HG02884 (cell line): ENCODE results near the gene BABAM1.
A peak's percentile ranks its signal among the peaks of the same experiment; 100 is the strongest.

Experiments used
- ATAC-seq: cut with Tn5 transposase; IDR thresholded peaks from one replicate; pipeline ENCODE4 v1.9.1; 2021; ENCODE audit warnings: mild to moderate bottlenecking, moderate library complexity; ENCODE audit not compliant: unreplicated experiment

BABAM1 gene

DNA sequence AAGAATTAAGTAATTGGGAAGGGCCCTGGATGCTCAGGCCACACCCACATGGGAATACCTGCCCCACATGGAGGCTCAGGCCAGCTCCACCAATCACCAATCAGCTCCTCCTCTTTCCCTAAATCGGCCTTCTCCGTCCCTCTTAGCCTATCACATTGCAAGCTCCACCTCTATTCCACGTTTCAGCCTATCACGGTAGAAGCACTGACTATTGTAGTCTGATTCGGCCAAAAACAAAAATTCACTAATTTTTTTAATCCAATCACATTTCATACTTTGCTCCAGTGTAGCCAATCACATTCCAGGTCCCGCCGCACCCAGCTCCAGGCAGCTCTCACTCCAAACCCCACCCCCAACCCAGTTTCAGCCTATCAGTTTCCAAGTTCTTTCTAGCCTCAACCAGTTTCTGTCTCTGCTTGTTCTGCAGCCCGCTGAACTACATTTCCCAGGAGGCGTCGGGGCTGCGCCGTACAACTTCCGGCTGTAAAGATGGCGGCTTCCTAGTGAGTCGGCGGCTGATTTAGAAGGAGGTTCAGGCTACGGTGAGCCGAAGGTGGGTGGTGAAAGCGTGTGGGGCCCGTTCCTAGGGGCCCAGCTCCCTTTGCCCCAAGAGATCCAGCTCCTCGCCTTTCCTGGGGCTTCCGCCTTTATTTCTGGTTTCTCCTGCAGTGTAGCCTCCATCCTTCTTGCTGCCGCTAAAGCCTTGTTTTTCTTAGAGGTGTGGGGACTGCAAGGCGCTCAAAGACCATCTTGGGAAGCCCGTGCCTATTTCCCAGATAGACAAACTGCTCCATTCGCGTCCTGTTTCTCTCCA is at the start of gene BABAM1:
TSS of gene BABAM1 (plus strand) at position 469 of the 814 bp plus-strand sequence. CDS start 1,364 bp downstream, outside the sequence.
- peak; percentile 91 for ATAC-seq

DNA sequence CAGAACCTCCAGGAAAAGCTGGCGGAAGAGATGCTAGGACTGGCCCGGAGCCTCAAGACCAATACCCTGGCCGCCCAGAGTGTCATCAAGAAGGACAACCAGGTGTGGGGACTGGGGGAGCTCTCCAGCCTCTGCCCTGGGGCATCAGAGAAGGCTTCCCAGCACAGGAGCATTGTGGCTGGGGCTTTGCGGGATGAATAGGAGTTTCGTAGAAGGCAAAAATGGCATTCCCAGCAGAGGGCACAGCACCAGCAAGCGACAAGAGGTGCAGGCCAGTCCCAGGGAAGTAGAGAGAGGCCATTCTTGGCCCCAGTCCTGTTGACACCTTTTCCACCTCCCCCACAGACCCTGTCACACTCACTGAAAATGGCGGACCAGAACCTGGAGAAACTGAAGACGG is 48.0 kb upstream of the BABAM1 start:
- no peak for ATAC-seq

DNA sequence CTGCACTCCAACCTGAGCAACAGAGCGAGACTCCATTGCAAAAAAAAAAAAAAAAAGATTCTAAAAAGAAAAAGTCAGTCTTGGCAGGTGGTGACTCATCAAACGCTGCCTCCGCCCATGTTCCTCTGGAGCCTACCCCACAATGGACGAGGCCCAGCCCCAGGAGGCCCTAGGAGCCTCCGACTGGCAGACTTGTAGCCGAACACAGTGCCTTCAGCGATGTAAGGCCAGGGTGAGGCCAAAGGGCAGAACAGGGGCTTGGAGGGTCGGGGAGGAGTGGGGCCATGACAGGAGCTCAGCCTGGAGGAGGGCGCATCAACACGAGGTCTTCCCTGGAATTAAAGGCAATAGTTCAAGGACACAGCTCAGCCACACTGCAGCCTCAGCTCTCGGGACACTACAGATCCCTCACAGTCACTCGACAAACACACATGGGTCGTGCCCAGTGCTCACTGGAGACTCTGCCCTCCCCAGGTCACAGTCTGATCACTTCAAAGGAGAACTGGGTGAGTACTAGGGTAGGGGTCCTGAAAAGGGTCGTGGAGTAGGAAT is 47.0 kb upstream of the BABAM1 start:
- no peak for ATAC-seq

DNA sequence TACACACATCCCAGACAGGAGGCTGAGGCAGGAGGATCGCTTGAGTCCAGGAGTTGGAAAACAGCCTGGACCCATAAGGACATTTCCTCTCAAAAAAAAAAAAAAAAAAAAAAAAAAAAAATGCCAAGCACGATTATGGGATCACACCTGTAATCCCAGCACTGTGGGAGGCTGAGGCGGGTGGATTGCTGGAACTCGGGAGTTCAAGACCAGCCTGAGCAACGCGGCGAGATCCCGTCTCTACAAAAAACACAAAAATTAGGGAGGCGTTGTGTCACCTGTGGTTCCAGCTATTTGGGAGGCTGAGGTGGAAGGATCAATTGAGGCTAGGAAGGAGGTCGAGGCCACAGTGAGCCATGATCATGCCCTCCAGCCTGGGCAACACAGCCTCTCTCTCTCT is 42.2 kb upstream of the BABAM1 start:
- ATAC-seq, result no peak

DNA sequence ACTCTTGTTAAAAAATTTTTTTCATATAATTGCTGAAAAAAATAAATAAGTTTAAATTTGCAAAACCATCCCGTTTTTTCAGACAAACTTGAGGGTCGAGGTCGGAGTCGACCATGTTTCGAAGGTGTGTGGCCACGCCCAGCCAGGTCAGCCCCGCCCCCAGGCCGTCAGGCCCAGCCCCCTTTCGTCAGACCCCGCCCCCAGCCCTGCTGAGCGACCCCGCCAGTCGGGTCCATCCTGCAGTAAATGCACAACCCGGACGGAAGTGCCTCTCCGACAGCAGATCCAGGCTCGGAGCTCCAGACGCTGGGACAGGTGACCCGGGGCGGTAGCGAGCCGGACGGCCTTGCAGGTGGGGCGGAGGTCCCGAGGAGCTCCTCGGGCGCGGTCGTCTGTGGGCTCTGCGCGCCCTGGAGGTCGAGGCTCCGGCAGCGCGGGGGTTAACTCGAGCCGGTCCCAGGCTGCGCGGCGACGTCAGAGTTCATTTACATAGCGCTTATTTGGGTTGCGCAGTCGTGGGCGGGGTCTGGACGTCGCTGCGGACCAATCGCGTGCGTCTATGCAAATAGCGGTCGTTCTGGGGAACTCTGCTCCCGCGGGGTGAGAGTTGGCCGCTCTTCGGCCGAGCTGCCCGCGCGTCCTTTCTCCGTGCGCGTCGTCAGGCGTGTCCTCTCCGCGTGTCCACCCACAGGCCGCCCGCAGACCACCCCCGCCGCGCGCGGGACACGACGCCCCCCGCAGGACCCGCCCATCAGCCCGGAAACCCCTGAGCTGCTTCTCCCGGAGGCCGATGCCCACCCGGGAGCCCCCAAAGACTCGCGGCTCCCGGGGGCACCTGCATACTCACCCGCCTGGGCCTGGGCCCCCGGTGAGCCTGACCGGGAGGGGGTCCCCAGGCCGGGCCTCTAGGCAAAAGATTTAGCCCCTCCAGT is 41.0 kb upstream of the BABAM1 start, which contains the start of gene OCEL1:
TSS of gene OCEL1 (plus strand) at position 225 of the 932 bp plus-strand sequence. CDS start at position 247, 22 bp downstream.
- peak; percentile 81 for ATAC-seq

DNA sequence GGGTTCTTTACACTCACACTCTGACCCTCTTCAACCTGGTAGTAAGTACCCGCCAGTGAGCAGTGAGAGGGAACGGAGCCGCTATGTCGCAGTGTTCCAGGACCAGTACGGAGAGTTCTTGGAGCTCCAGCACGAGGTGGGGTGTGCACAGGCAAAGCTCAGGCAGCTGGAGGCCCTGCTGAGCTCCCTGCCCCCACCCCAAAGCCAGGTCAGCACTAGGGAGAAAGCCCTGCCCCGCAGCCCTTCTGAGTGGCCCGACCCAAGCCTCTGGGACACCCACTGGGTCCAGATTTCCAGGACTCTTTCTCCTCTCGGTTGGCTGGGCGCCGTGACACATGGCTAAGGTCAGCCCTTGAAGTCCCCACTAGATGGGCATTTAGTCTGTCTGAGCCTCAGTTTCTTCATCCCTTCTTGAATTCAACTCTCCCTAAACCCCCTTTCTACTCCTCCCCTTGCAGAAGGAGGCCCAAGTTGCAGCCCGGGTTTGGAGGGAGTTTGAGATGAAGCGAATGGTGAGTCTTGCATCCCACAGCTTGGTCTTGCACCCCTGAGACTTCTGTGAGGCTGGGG is 39.4 kb upstream of the BABAM1 start:
- no peak for ATAC-seq

DNA sequence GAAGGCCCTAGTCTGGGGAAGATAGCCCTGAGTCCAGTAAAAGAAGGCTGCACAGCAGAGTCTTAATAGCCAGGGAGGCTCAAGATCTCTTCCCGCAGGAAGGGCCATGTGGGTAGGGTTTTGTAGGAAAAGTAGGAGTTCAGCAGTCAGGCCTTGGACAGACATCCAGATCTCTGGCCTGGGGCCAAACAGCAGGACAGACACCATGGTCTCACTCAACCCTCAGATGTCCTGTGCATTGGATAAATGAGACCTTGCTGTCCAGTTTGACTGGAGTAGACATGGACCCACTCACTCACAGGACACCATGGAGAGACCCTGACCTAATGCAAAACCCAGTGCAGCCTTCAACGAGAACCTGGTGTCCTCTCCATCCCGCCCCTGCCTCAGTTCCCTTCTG is 37.4 kb upstream of the BABAM1 start:
- no peak for ATAC-seq

DNA sequence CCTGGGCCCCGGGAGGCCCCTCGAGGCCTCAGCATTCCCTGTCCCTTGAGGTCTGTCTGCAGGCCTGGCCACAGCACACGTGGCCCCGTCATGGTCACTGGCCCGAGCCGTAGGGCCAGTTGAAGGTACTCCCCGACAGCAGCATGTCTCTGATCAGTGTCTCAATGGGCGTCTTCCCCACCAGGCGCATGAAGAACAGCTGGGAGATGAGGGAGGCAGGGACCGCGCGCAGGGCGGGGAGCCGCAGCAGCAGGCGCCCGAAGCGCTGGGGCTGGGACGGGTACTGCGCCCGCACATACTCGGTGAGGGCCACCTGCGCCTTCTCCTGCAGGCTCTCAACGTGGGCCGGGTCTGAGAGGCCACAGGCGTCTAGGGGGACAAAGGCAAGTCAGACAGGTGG is 35.0 kb upstream of the BABAM1 start:
- no peak for ATAC-seq

DNA sequence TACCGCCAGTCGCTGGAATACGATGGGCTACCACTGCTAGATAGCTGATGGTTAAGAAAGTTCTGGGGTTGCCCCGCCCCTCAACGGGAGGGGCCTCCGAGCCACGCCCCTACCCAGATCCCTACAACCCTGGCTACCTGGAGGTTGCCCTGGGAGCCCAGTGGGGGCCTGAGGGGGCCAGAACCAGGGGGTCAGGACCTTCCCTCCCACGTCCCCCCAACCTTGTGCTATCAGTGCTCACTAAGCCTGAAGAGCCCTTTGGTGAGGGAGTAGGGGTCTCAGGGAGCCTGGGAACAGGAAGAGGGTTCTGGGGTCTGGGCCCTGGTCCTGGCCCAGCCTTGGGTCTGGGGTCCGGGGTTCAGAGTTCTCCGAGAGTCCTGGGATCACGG is 32.3 kb upstream of the BABAM1 start:
- ATAC-seq, result no peak

DNA sequence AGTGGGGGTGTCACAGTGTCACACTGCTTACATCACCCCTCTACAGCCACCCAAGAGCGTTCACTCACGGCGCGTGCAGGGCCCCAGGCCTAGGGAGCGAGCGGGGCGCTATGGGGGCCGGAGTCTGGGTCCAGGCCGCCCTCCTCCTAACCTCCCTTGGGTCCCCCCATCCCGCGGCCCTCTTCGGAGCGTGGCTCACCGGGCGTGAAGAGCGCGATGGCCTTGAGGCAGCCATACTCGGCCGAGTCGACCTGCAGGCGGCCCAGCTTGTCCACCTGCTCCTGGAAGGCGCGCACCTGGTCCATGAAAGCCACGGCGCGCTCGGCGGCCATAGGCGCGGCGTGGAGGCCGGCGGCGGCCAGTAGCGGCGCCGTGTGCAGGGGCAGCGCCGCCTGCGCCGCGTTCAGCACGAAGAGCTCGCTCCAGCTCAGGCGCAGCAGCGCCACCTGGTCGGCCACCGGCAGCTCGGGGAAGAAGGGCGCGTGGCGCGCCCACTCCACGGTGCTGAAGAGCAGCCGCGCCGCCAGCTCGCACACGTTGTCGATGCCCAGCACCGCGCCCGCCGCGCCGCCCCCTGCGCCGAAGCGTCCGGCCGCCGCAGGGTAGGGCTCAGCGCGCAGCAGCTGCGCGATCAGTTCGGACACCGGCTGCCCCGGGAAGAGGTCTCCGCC is 31.8 kb upstream of the BABAM1 start:
- ATAC-seq, result no peak

DNA sequence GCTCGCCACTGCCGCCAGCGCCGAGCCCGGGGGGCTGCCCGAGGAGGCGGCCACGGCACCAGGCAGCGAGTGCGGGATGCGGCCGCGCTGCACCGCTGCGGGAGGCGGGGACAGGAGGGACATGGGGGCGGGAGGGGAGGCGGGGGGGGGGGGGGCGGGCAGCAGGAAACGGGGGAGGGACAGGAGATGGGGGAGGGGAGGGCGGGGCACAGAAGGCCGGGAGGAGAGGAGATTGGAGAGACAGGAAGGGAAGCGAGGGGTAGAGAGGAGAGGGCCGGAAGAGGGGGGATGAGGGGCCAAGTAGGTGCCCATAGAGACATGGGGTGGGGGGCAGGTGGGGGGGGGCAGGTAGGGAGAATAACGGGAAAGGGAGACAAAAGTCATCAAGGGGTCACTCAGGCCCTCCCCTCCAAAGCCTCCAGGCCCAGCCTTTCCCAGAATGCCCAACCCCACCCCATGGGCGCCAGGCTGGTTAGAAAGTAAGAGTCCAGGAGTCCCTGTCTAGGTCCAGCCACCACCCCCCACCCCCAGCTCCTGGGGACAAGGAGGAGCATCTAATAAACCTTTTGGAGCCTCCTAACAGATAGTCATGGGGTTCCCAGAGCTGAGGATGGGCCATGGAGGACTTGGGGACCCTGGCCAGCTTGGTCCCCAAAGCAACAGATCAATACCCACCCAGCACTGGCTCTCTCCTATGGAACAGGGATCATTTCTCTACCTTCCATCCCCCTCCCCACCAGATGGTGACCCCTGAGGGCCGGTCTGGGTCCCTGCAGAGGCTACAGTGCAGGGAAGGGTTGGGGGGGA is 31.1 kb upstream of the BABAM1 start:
- no peak for ATAC-seq

DNA sequence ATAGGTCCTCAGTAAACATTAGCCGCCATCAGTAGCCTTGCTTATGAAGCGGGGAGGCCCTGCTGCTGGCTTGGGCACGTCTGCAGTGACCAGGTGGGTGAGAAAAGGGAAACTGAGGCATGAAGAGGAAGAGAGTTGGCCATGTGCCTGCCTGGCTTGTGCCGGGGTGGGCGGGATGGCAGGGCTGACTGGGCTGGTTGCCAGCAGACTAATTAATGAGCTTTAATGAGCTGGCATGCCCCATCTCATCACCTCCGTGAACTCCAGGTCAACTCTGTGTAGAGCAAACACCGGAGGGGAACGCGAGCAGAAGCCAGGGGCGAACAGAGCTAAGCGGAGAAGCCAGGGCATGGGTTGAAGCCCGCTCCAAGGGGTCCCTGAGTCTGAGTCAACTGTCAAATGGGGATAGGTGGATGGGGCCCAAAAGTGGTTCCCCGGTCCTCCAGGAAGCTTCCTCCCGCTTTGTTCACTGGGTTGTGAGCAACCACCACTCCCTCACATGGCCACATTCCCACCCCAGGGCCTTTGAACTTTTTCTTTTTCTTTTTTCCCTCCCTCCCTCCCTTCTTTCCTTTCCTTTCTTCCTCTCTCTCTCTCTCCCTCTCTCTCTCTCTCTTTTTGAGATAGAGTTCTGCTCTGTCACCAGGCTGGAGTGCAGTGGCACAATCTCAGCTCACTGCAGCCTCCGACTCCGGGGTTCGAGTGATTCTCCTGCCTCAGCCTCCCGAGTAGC is 30.3 kb upstream of the BABAM1 start:
- ATAC-seq, result no peak

DNA sequence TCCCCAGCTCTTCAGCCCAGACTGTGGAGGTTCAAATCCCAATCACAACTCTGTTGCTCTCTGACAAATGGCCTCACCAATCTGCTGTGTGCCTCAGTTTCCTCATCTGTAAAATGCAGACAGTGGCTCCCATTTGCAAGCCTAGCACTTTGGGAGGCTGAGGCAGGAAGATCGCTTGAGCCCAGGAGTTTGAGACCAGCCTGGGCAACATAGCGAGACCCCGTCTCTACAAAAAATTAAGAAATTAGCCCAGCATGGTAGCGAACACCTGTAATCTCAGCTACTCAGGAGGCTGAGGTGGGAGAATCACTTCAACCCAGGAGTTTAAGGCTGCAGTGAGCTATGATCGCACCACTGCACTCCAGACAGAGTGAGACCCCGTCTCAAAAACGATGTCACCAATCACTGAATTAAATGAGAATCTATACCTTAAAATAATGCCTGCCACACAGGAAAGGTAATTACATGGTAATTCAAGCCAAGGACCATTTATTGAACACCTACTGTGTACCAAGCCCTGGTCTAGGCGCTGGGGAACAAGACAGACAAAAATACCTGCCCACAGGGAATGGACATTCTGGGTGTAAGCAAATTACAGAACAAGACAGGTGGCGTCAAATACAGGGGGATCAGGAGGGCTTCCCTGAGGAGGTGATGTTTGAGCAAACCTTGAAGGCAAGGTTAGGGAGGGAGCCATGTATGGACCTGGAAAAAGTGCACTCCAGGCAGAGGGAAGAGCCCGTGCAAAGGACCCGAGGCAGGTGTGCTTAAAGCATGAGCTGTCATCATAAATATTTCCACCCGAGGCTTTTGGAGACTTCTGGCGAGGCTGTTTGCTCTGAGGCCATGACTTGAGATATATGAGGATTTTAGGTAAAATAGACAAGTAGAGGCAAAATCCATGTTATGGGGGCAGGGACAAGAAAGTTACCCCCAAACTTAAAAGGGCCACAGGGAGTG is 29.2 kb upstream of the BABAM1 start:
- ATAC-seq, result no peak

DNA sequence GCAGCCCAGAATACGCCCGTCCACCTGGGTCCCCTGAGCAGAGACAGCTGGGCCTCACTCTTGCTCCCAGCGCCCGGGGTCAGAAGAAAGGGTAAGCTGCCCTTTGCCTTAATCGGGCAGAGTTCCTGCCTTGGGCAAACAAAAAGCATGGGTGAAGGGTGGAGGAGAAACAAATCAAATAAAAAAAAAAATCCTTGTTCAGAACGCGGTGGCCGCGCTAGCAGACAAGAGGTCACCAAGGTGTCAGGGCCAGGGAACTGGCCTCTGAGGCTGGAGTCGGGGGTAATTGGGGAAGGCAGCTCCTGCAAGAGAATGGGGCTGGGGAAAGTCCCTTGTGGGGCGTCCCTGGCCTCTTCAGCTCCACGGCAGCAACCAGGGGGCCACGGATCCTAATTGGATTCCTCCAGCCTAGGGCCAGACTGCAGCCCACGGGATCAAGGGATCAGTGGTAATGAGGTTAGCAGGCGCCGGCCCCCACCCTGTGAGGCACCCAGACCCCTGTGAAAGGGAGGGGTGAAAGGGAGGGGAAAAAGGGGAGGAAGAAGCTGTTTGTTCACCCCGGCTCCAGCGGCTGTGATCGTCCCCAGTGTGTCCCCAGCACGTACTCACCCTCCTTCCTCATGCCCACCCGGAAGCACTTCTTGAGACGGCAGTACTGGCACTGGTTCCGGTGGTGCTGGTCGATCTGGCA is 27.0 kb upstream of the BABAM1 start:
- no peak for ATAC-seq

DNA sequence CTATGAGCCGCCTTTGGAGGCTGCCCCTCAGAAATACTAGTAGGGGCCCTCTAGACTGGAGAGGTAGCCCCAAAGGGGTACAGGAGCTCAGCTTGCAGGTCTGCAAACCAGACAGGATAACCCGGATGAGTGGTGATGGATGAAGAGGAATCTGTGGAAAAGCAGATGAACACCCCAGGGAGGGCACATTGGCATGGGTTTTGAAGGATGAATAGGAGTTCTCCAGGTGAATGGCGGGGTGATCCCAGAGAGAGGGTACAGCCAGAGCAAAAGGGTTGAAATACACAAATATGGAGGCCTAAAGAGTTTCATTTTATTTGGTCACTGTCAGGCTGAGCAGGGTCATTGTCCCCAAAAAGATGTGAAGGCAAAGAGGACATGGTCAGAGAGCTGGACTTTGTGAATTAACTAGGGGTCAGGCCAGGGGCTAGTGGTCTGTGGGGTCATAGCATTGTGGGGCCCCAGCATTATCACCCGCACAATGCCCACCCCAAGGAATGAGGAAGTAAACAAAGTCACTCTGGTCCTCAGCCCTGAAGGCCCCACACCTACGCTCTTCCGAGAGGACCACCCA is 26.3 kb upstream of the BABAM1 start:
- no peak for ATAC-seq

DNA sequence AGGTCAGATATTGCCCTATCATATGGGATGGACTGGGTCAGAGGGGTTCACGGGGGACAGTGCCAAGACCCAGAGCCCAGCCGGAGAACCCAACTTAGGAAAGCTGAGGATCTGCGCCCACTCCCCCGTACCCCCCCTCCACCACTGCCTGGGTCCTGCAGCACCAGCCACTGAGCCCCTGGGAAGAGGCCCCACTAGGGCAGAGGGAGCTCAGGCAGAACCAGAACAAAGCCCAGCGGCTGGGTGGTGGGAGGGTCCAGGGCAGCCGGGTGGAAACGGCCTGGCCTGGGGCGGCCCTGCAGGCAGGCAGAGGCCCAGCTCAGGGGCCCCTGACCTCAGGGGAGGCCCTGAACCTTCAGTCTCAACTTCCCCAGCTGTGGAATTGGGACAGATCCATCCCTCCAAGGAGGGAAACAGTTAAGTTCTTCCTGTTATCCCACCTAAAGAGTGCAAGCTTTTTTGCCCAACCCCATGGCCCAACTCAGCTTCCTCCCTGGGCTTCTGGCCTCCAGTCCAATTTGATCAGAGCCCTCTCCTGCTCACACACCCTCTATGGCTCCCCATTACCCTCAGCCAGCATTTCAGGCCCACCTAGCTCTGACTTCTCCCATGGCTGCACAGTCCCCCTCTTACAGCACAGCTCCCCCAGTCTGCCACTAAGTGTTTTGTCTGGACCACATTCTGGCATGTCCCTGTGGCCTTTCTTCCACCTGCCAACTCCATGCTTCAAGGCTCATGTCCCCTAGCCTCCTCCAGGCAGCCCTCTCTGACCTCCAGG is 24.6 kb upstream of the BABAM1 start:
- no peak for ATAC-seq
